Measurements from ENCODE around the gene CENATAC.

GRCh38 chr11:119062779-119063178, 64.8 kb downstream of the CENATAC start:
- no peak for TF ChIP-seq CTCF (conservative IDR thresholded peaks at IDR 0.05 in 1 of 2, IDR thresholded peaks at IDR 0.05 in 1 of 2; ENCODE audit: low read depth in 1 of 2, low read length in 2 of 2)
- TF ChIP-seq EZH2 (IDR thresholded peaks at IDR 0.05; ENCODE audit: low read length, missing control alignments): no peak
